Neutrophil (primary cell): ENCODE measurements around the gene IDH3A.
"Not testable (repeated sequence)": the region's sequence is repeated elsewhere in the genome, so short reads cannot be mapped to it uniquely, and the experiment has no call there.

ENCODE experiments used
- H3K27ac ChIP-seq: fragments of 200-600 bp; sonication (generic); 2 replicates; pipeline ENCODE4 v1.5.1; 2016; ENCODE audit warnings: mild to moderate bottlenecking, moderate library complexity
- H3K27me3 ChIP-seq: fragments of 200-600 bp; sonication (generic); 2 replicates; pipeline ENCODE4 v1.6.0; 2016; ENCODE audit warnings: mild to moderate bottlenecking
- H3K36me3 ChIP-seq: fragments of 200-600 bp; sonication (generic); 2 replicates; pipeline ENCODE4 v1.5.1; 2017
- H3K4me1 ChIP-seq, 2 experiments: fragments of 200-600 bp in 1 of 2; sonication (generic) in 1 of 2; 1 replicate in 1 of 2; 2 replicates in 1 of 2; pipeline versions ENCODE4 v1.5.1 to v1.6.1; 2013 to 2016; ENCODE audit warnings: low read depth in 1 of 2, low read length in 1 of 2, mild to moderate bottlenecking in 1 of 2, moderate library complexity in 1 of 2; ENCODE audit not compliant: control insufficient read depth in 1 of 2, insufficient read depth in 1 of 2
- H3K4me3 ChIP-seq, 2 experiments: fragments of 200-600 bp in 1 of 2; sonication (generic) in 1 of 2; 1 replicate in 1 of 2; 2 replicates in 1 of 2; pipeline ENCODE4 v1.5.1; 2013 to 2016; ENCODE audit warnings: low read depth in 1 of 2, low read length in 1 of 2, mild to moderate bottlenecking in 1 of 2, moderate library complexity in 1 of 2
- H3K9me3 ChIP-seq: fragments of 200-600 bp; sonication (generic); 2 replicates; pipeline ENCODE4 v1.5.1; 2016
- TF ChIP-seq, protein P1 (sequence below): fragments of 200-600 bp; sonication (generic); IDR thresholded peaks from 2 replicates; pipeline ENCODE4 v1.5.1; 2016; ENCODE audit warnings: antibody characterized with exemption

IDH3A gene

DNA sequence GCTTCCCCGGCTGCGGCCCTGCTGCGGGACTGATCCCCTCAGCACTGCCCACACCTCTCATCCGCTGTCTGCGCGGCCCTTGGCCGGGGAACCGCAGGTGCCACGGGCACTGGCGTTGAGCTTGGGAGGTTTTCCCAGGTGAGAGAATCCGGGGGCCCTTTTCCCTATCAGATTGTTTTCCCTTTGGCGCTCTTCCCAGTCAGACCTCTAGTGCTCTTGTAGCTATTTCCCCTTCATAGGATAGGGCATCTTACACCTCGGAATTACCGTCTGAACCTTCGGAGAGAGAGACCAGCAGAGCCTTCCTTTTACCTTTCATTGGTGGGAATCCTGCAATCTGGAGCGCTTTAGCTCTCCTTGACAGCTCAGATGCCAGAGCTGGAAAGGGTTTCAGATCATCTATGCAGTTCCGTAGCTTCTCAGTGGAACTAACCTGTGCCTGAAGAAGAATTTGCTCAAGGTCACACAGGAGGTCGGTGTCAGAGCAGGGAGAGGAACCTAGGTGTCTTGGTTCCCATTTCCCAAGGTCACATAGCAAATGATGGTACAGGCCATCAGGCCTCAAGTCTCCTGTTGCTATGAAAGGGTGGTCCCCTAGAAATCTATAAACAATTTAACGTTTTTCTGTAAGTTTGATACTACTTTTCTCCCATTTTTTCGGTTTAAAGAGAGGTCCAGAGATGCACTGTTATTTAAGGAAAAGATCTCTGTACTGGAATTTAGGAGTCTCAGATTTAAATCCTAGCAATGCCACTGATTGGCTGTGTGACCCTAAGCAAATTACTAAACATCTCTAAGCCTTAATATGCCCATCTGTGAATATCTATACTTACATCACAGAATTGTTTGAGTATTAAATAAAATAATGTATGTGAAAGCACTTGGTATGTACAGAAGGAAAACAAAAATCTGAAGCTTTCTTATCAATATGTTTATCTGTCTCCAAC lies 916 bp downstream of the IDH3A start:
- Histone ChIP-seq H3K27ac (no peak overlapping the region), H3K4me3 (peak overlapping the region; percentile 81 to 82), H3K4me1 (peaks cover 13 to 21% of the 10 kb centered on the region in 2 experiments), H3K9me3 (no peaks in the 10 kb centered on the region), H3K27me3 (peaks cover 5% of the 10 kb centered on the region), H3K36me3 (no peaks in the 10 kb centered on the region)
- TF ChIP-seq, protein P1, sequence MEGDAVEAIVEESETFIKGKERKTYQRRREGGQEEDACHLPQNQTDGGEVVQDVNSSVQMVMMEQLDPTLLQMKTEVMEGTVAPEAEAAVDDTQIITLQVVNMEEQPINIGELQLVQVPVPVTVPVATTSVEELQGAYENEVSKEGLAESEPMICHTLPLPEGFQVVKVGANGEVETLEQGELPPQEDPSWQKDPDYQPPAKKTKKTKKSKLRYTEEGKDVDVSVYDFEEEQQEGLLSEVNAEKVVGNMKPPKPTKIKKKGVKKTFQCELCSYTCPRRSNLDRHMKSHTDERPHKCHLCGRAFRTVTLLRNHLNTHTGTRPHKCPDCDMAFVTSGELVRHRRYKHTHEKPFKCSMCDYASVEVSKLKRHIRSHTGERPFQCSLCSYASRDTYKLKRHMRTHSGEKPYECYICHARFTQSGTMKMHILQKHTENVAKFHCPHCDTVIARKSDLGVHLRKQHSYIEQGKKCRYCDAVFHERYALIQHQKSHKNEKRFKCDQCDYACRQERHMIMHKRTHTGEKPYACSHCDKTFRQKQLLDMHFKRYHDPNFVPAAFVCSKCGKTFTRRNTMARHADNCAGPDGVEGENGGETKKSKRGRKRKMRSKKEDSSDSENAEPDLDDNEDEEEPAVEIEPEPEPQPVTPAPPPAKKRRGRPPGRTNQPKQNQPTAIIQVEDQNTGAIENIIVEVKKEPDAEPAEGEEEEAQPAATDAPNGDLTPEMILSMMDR, result no peak

DNA sequence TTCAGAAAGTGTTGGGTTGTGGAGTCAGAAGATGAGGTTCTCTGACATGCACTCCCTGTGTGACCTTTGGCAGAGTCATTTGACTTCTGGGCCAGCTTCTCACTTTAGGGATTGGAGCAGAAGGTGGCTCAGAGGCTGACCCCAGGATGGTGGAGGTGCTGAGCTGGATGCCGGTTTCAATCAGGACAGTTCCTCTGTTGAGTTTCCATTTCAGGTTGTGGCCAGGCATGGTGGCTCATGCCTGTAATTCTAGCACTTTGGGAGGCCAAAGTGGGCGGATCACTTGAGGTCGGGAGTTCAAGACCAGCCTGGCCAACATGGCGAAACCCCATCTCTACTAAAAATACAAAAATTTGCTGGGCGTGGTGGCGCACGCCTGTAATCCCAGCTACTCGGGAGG lies 1.9 kb downstream of the IDH3A start:
- H3K4me1 ChIP-seq, result peaks cover 13 to 21% of the 10 kb centered on the region in 2 experiments
- H3K36me3 ChIP-seq, H3K27me3 ChIP-seq, H3K9me3 ChIP-seq, H3K27ac ChIP-seq, H3K4me3 ChIP-seq: not testable (repeated sequence)

GRCh38 chr15:78154955-78155354 lies 5.8 kb downstream of the IDH3A start:
- H3K27me3 ChIP-seq, result peaks cover 5% of the 10 kb centered on the region
- peaks cover 3 to 4% of the 10 kb centered on the region in 2 experiments for H3K4me1 ChIP-seq
- no peaks in the 10 kb centered on the region for H3K9me3 ChIP-seq
- no peak overlapping the region for H3K27ac ChIP-seq
- no peak overlapping the region for H3K4me3 ChIP-seq
- TF ChIP-seq, protein P1, result no peak
- no peaks in the 10 kb centered on the region for H3K36me3 ChIP-seq

DNA sequence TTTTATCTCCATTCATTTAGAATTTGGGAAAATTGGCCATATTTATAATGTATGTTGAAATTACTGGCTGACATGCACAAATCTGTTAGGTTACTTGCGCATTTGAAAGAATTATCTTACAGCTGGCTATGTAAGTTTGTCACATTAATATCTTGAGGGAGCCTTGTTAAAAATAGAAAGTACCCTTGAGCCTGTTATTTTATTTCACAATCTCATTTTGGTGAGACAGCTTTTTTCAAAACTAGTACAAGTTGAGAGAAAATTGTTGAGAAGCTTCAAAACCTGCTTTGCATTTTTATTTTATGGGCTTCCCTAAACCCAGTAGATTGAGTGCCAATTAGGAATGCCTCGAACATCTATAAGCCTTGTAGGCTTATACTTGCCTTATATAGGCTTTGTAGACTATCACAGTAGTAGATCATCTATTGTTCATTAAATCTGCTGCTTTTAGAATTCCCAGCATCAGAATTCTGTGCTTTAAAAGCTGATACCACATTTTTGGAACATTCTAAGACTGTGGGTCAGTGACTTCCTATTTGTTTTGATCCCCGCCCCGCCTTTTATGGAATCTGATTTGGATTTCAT lies 6.3 kb downstream of the IDH3A start:
- no peaks in the 10 kb centered on the region for H3K4me1 ChIP-seq
- no peaks in the 10 kb centered on the region for H3K9me3 ChIP-seq
- TF ChIP-seq, protein P1, result no peak
- no peaks in the 10 kb centered on the region for H3K36me3 ChIP-seq
- H3K27me3 ChIP-seq, result peaks cover 5% of the 10 kb centered on the region
- H3K4me3 ChIP-seq, result no peak overlapping the region
- H3K27ac ChIP-seq, result no peak overlapping the region

DNA sequence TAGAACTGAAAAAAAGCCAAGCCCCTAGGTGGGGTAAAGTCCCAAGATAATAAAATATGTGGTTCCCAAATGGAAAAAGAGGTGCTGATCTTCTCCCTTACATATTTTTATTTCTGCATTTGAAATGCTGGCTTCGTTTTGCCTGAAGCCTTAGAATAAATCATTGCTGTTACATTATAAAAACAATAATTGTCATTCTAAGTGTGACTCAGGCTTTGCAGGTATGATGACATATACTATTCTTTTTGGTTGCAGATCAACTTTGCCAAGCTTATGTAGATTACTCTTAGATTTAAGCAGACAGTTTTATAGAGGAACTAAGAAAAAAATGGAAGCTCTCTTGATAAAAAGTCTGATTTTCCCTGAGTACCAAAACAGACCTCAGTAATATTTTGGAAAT lies 7.5 kb downstream of the IDH3A start:
- peaks cover 5% of the 10 kb centered on the region for H3K36me3 ChIP-seq
- no peaks in the 10 kb centered on the region for H3K27me3 ChIP-seq
- TF ChIP-seq, protein P1, result no peak
- no peaks in the 10 kb centered on the region for H3K4me1 ChIP-seq
- H3K27ac ChIP-seq, result no peak overlapping the region
- H3K9me3 ChIP-seq, result no peaks in the 10 kb centered on the region
- H3K4me3 ChIP-seq, result no peak overlapping the region

GRCh38 chr15:78157203-78157602 lies 8.0 kb downstream of the IDH3A start:
- H3K4me3 ChIP-seq, result no peak overlapping the region
- peaks cover 11% of the 10 kb centered on the region for H3K36me3 ChIP-seq
- H3K9me3 ChIP-seq, result no peaks in the 10 kb centered on the region
- H3K4me1 ChIP-seq, result no peaks in the 10 kb centered on the region
- H3K27ac ChIP-seq, result no peak overlapping the region
- TF ChIP-seq, protein P1, result no peak
- no peaks in the 10 kb centered on the region for H3K27me3 ChIP-seq
